ENCODE results near the gene ATCAY.

DNA sequence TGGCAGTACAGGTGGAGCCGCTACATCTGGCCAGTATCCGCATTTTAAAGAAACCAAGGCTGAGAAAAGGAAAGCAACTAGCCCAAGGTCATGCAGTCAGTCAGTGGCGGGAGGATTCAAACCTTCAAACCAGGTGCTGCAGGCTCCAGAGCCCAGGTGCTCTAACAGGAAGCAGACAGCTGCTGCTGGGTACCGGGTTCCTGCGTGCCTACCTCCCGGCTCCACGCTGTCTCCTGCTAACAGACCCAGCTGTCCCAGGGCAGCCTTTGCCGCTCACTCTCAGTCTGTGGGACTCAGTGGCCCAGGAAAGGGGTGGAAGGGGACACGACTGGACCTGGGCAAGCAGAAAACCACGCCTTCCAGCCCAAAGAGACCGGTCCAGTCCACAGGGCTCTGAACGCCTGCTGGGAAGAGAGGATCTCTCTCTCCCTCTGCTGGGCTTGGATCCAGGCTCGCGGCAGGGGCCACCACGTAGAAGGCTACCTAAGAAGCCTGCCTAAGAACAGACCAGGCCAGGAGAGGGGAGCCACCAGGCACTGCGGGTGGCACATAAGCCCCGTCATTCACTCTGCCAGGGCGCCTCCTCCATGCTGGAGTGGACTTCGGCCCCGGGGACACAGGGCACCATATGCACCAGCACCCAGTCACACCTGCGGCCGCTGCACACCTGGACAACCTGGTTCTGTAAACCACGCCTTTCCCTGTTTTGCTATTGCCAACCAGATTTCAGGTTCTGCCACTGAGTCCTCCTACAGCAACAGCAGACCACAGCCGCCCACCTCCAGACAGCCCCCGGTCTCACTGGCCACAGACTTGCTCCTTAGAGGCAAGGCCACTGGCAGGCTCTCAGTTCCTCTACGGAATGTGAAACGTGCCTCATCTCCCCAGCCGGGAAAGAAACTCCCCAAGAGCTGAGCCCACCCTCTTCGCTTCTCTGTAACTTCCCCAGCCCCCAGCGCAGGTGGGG, 85.8 kb downstream of the ATCAY start:
- TF ChIP-seq CTCF (IDR thresholded peaks at IDR 0.05; ENCODE audit: low read depth, low read length) (no peak), POLR2A (IDR thresholded peaks at IDR 0.05; ENCODE audit: extremely low read depth, insufficient read length) (no peak), MYC (IDR thresholded peaks at IDR 0.05; ENCODE audit: low read depth, low read length) (no peak)
- TF ChIP-seq, protein P1, sequence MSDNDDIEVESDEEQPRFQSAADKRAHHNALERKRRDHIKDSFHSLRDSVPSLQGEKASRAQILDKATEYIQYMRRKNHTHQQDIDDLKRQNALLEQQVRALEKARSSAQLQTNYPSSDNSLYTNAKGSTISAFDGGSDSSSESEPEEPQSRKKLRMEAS (IDR thresholded peaks at IDR 0.05; ENCODE audit: low read depth, low read length), result no peak
